ENCODE data around the gene TCTN2. TPM values are rescaled to one million over a fixed set of nuclear protein-coding genes. Genes with fewer than 3 reads are reported as not detected.

Gene TCTN2
- polyA plus RNA-seq, 1 donor from 2014 or later: 14.3 TPM

DNA sequence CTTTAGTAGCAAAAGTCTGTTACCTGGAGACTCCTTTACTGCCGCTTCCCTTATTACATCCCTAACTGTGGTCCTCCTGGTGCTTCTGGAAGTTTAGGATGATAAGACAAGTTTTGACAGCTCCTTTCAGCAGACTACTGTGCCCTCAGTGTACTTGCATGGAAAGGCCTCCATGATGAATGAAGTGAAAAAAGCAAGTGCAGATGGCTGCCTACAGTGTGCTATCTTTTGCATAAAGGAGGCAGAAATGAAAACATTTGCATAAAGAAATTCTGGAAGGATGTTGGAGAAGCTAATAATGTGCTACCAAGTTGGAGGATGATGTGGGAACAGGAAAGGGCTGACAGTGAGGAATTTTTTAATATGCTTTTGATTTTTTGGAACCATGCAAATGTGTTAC is 4.5 kb downstream of the TCTN2 start:
- Histone ChIP-seq H3K4me3 (ENCODE audit: low read length) (no peak overlapping the region), H3K4me2 (ENCODE audit: low read length) (no peak overlapping the region), H2AFZ (ENCODE audit: low read depth, low read length) (no peak overlapping the region), H3K27ac (ENCODE audit: low read length) (no peak overlapping the region), H4K20me1 (ENCODE audit: insufficient read depth) (no peaks in the 10 kb centered on the region), H3K36me3 (ENCODE audit: insufficient read depth, low read length) (no peaks in the 10 kb centered on the region), H3K9ac (ENCODE audit: low read length) (no peak overlapping the region), H3K9me3 (ENCODE audit: low read length) (no peaks in the 10 kb centered on the region), H3K27me3 (ENCODE audit: insufficient read depth, low read depth, low read length) (no peaks in the 10 kb centered on the region), H3F3A (ENCODE audit: insufficient read depth, low read length, poor library complexity, severe bottlenecking) (no peaks in the 10 kb centered on the region), H3K9me2 (ENCODE audit: insufficient read depth, low read length) (no peaks in the 10 kb centered on the region), H3K79me2 (replicated peaks; ENCODE audit: insufficient read depth, low read length) (peaks cover 15% of the 10 kb centered on the region)
- TF ChIP-seq EP300 (conservative IDR thresholded peaks at IDR 0.05; ENCODE audit: poor library complexity, severe bottlenecking) (no peak), TAF1 (IDR thresholded peaks at IDR 0.05; ENCODE audit: low read depth) (no peak), CTCF (IDR thresholded peaks at IDR 0.05; ENCODE audit: poor library complexity, severe bottlenecking) (no peak), POLR2AphosphoS5 (IDR thresholded peaks at IDR 0.05) (no peak), EZH2 (IDR thresholded peaks at IDR 0.05; ENCODE audit: borderline replicate concordance, insufficient read depth, low read length, poor library complexity, severe bottlenecking) (no peak), RAD21 (conservative IDR thresholded peaks at IDR 0.05) (no peak), REST (IDR thresholded peaks at IDR 0.05; ENCODE audit: borderline replicate concordance) (no peak), SMC3 (conservative IDR thresholded peaks at IDR 0.05; ENCODE audit: poor library complexity) (no peak), MXI1 (conservative IDR thresholded peaks at IDR 0.05; ENCODE audit: poor library complexity, severe bottlenecking) (no peak)

GRCh38 chr12:123676616-123677320 is 5.9 kb downstream of the TCTN2 start:
- Histone ChIP-seq H3K36me3 (ENCODE audit: insufficient read depth, low read length) (no peaks in the 10 kb centered on the region), H3K79me2 (replicated peaks; ENCODE audit: insufficient read depth, low read length) (peaks cover 6% of the 10 kb centered on the region), H2AFZ (ENCODE audit: low read depth, low read length) (no peak overlapping the region), H3K9ac (ENCODE audit: low read length) (no peak overlapping the region), H3K27me3 (ENCODE audit: insufficient read depth, low read depth, low read length) (no peaks in the 10 kb centered on the region), H3K27ac (ENCODE audit: low read length) (no peak overlapping the region), H3K4me2 (ENCODE audit: low read length) (no peak overlapping the region), H3K9me2 (ENCODE audit: insufficient read depth, low read length) (no peaks in the 10 kb centered on the region), H3K9me3 (ENCODE audit: low read length) (no peaks in the 10 kb centered on the region), H3F3A (ENCODE audit: insufficient read depth, low read length, poor library complexity, severe bottlenecking) (no peaks in the 10 kb centered on the region), H3K4me3 (ENCODE audit: low read length) (no peak overlapping the region), H4K20me1 (ENCODE audit: insufficient read depth) (no peaks in the 10 kb centered on the region)
- no peak for TF ChIP-seq SMC3 (conservative IDR thresholded peaks at IDR 0.05; ENCODE audit: poor library complexity)
- no peak for TF ChIP-seq EZH2 (IDR thresholded peaks at IDR 0.05; ENCODE audit: borderline replicate concordance, insufficient read depth, low read length, poor library complexity, severe bottlenecking)
- no peak for TF ChIP-seq RAD21 (conservative IDR thresholded peaks at IDR 0.05)
